Left lung (tissue), 10 donors: Measurements from ENCODE around the gene POU3F2. TPM values are rescaled to one million over a fixed set of nuclear protein-coding genes. Genes with fewer than 3 reads are reported as not detected.

Source experiments
- ATAC-seq: fragments of 200-7000 bp; cut with Tn5 transposase; one replicate; pipeline ENCODE4 v1.9.1; 2020; ENCODE audit warnings: moderate library complexity
- DNase-seq, 4 donors: peaks; one replicate each; pipeline ENCODE4 v3.0.0-alpha.2; 2013 to 2020
- H3K27ac ChIP-seq, 2 donors: fragments of 200-600 bp; sonication (generic) in 1 of 2; one replicate each; pipeline versions ENCODE4 v1.5.0 to v1.8.0; 2020 to 2021
- H3K27me3 ChIP-seq, 2 donors: fragments of 200-600 bp; sonication (generic) in 1 of 2; one replicate each; pipeline versions ENCODE4 v1.5.0 to v1.8.0; 2020 to 2021
- H3K36me3 ChIP-seq, 2 donors: fragments of 200-600 bp; sonication (generic) in 1 of 2; one replicate each; pipeline versions ENCODE4 v1.5.0 to v1.8.0; 2020 to 2021
- H3K4me1 ChIP-seq, 2 donors: fragments of 200-600 bp; one replicate each; pipeline ENCODE4 v1.8.0; 2021
- H3K4me3 ChIP-seq, 2 donors: fragments of 200-600 bp; sonication (generic) in 1 of 2; one replicate each; pipeline versions ENCODE4 v1.5.0 to v1.8.0; 2020 to 2021; ENCODE audit warnings: mild to moderate bottlenecking in 1 of 2
- H3K9me3 ChIP-seq, 2 donors: fragments of 200-600 bp; sonication (generic) in 1 of 2; one replicate each; pipeline versions ENCODE4 v1.5.0 to v1.8.0; 2020 to 2021
- CTCF ChIP-seq, 2 donors: fragments of 200-600 bp; sonication (generic) in 1 of 2; IDR thresholded peaks; one replicate each; pipeline versions ENCODE4 v1.5.0 to v1.8.0; 2021; ENCODE audit warnings: antibody characterized with exemption in 2 of 2
- intact Hi-C, 2 donors: fragments of 100-400 bp; cut with DNase I; formaldehyde crosslinking; loops; one replicate each; pipeline versions ENCODE4 v1.11.2 to v1.14.2; 2022
- polyA plus RNA-seq, 6 donors: library from polyadenylated mRNA; unstranded; fragments of 120-200 nt; gene quantifications; one replicate each; pipeline ENCODE4 v1.2.1, GENCODE V29; 2013; ENCODE audit not compliant: insufficient read length in 6 of 6
- total RNA-seq, 2 donors: library from RNA; stranded (reverse); fragmentation: NEBNext Ultra II Directional; extraction: Animal tissue kit (Norgen Biotek cat#: 25700); gene quantifications; one replicate each; pipeline ENCODE4 v1.2.1, GENCODE V29; 2021
- donor health status: DM: no; HTN: yes; CAD: no.
- donor health status: DM: no; HTN: no; CAD: no.

POU3F2 gene
- total and polyA plus RNA-seq, 8 donors, result 0.03 to 0.10 (median 0.07) TPM; not detected in 4

GRCh38 chr6:98845211-98846020, 11.0 kb downstream of the POU3F2 start:
- DNase-seq (peak; percentile 70 to 87 (median 80)), ATAC-seq (peak; percentile 93)
- peaks cover 87 to 100% of the 10 kb centered on the region in 2 donors for H3K27me3 ChIP-seq
- peak; percentile 61 to 86 for TF ChIP-seq CTCF (IDR thresholded peaks at IDR 0.05)
- no peaks in the 10 kb centered on the region for H3K9me3 ChIP-seq
- intact Hi-C loops, result no loop called here
- H3K27ac ChIP-seq, result no peak overlapping the region
- no peaks in the 10 kb centered on the region for H3K36me3 ChIP-seq
- H3K4me1 ChIP-seq, result peaks cover 14 to 36% of the 10 kb centered on the region in 2 donors
- no peak overlapping the region for H3K4me3 ChIP-seq

- no peak for TF ChIP-seq CTCF (IDR thresholded peaks at IDR 0.05)
- Histone ChIP-seq H3K36me3 (no peaks in the 10 kb centered on the region), H3K4me1 (peaks cover 14 to 36% of the 10 kb centered on the region in 2 donors), H3K27ac (no peak overlapping the region), H3K27me3 (peaks cover 82 to 98% of the 10 kb centered on the region in 2 donors), H3K9me3 (no peaks in the 10 kb centered on the region), H3K4me3 (no peak overlapping the region)
- ATAC-seq (no peak), DNase-seq (no peak)
- intact Hi-C loops, result no loop called here
Measured at GRCh38 chr6:98846021-98846380, 11.6 kb downstream of the POU3F2 start.

DNA sequence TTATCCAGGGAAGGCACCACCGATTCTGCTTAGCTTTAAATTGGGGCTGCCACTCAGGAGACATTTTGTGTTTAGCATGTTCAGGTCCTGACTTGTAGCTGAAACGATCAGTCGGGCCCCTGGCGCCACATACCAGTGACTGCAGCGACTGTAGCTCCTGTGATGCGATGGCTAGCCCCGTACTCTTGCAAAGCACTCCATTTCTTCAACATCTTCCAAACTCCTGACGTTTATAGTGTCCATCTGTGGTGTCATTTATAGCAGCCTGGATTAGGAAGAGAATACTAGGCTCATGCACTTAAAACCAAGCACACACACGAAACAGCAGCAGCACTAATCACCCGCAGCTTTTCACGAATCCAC, 13.0 kb downstream of the POU3F2 start:
- peaks cover 14 to 36% of the 10 kb centered on the region in 2 donors for H3K4me1 ChIP-seq
- peaks cover 68 to 90% of the 10 kb centered on the region in 2 donors for H3K27me3 ChIP-seq
- no peak for DNase-seq
- no peak overlapping the region for H3K4me3 ChIP-seq
- ATAC-seq, result no peak
- H3K36me3 ChIP-seq, result no peaks in the 10 kb centered on the region
- H3K27ac ChIP-seq, result no peak overlapping the region
- TF ChIP-seq CTCF (IDR thresholded peaks at IDR 0.05), result no peak
- H3K9me3 ChIP-seq, result no peaks in the 10 kb centered on the region
- intact Hi-C loops, result no loop called here

- ATAC-seq, result peak; percentile 60
- peak in 1 of 4 donors; percentile 80 for DNase-seq
- no peak for TF ChIP-seq CTCF (IDR thresholded peaks at IDR 0.05)
- Histone ChIP-seq H3K4me3 (no peak overlapping the region), H3K27ac (no peak overlapping the region), H3K9me3 (no peaks in the 10 kb centered on the region), H3K27me3 (peaks cover 62 to 85% of the 10 kb centered on the region in 2 donors), H3K4me1 (peaks cover 14 to 36% of the 10 kb centered on the region in 2 donors), H3K36me3 (no peaks in the 10 kb centered on the region)
- intact Hi-C loops, result no loop called here
Measured at GRCh38 chr6:98847779-98848538, 13.6 kb downstream of the POU3F2 start.
